ENCODE results near the gene PTPRN2. TPM values are rescaled to one million over a fixed set of nuclear protein-coding genes. Genes with fewer than 3 reads are reported as not detected.

PTPRN2 gene
- total and polyA plus RNA-seq, 7 donors = 3.2 to 7.1 (median 5.5) TPM

DNA sequence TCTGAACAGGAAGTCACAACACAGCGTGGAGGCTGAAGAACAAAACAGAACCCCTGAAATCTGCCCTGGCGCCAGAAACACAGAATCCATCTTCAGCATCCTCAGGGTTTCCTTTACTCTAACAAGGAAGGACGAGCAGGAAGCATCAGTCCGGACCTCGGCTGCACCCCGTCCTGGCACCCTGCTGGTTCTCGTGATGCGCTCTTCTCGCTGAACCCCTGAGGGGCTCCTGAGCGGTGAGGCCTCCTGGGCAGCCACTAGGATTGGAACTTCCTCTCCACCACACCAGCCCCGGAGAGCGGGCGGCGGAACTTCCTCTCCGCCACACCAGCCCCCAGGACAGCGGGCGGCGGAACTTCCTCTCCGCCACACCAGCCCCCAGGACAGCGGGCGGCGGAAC, 461.9 kb downstream of the PTPRN2 start:
- DNase-seq = peak; percentile 44
- TF ChIP-seq EP300 (IDR thresholded peaks at IDR 0.05) = no peak
- no peak for TF ChIP-seq POLR2AphosphoS5 (IDR thresholded peaks at IDR 0.05)
- TF ChIP-seq POLR2A (IDR thresholded peaks at IDR 0.05) = no peak
- TF ChIP-seq, protein P1, sequence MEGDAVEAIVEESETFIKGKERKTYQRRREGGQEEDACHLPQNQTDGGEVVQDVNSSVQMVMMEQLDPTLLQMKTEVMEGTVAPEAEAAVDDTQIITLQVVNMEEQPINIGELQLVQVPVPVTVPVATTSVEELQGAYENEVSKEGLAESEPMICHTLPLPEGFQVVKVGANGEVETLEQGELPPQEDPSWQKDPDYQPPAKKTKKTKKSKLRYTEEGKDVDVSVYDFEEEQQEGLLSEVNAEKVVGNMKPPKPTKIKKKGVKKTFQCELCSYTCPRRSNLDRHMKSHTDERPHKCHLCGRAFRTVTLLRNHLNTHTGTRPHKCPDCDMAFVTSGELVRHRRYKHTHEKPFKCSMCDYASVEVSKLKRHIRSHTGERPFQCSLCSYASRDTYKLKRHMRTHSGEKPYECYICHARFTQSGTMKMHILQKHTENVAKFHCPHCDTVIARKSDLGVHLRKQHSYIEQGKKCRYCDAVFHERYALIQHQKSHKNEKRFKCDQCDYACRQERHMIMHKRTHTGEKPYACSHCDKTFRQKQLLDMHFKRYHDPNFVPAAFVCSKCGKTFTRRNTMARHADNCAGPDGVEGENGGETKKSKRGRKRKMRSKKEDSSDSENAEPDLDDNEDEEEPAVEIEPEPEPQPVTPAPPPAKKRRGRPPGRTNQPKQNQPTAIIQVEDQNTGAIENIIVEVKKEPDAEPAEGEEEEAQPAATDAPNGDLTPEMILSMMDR (IDR thresholded peaks at IDR 0.05) = no peak
- Histone ChIP-seq H3K27ac (no peak overlapping the region), H3K27me3 (no peaks in the 10 kb centered on the region), H3K4me1 (no peaks in the 10 kb centered on the region), H3K36me3 (no peaks in the 10 kb centered on the region), H3K9me3 (peaks cover 0 to 3% (median 0%) of the 10 kb centered on the region in 4 donors), H3K4me3 (no peak overlapping the region)
- WGBS, 2 donors = 93 to 94% methylated on average over 19 to 20 of the region's 22 CpGs
- intact Hi-C loops (cut with DNase I) = no loop called here

DNA sequence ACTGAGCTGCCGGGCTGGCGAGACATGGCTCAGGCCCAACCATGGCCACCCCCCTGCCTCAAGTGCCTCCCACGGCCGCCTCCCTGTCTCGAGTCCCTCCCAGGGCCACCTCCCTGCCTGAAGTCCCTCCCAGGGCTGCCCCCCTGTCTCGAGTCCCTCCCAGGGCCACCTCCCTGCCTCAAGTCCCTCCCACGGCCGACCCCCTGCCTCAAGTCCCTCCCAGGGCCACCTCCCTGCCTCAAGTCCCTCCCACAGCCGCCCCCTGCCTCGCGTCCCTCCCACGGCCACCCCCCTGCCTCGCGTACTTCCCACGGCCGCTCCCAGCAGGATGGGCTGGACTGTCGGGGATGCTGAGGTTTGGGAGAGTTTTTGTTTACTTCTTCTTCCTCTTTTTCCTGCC, 462.5 kb downstream of the PTPRN2 start:
- no peaks in the 10 kb centered on the region for H3K4me1 ChIP-seq
- H3K9me3 ChIP-seq = peaks cover 0 to 3% (median 0%) of the 10 kb centered on the region in 4 donors
- H3K27ac ChIP-seq = no peak overlapping the region
- WGBS, 2 donors = 88 to 91% methylated on average over 17 of the region's 17 CpGs
- H3K4me3 ChIP-seq = no peak overlapping the region
- H3K27me3 ChIP-seq = no peaks in the 10 kb centered on the region
- intact Hi-C loops (cut with DNase I) = no loop called here
- DNase-seq = peak; percentile 57
- TF ChIP-seq, protein P1 (IDR thresholded peaks at IDR 0.05) = no peak
- TF ChIP-seq POLR2AphosphoS5 (IDR thresholded peaks at IDR 0.05) = no peak
- H3K36me3 ChIP-seq = no peaks in the 10 kb centered on the region

DNA sequence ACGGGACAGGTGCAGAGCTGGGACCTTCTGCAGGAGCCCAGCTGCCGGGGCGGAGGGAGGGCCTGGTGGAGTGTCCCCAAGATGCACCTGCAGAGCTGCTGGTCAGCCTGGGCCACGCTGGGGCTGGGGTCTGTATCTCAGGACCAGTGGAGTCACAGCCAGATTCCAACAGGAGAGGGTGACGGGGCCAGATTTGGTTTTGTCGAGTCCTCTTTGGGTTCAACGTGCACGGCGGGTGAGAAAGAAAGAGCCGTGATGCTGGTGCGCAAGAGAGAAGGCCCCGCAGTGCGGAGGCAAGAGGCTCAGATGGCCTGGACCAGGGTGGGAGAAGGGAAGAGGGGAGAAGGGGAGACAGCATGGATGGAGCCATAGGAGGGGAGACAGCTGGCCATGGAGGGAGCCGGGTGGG, 462.9 kb downstream of the PTPRN2 start:
- Histone ChIP-seq H3K4me1 (no peaks in the 10 kb centered on the region), H3K4me3 (no peak overlapping the region), H3K36me3 (no peaks in the 10 kb centered on the region), H3K27ac (no peak overlapping the region), H3K27me3 (no peaks in the 10 kb centered on the region), H3K9me3 (peaks cover 0 to 6% (median 0%) of the 10 kb centered on the region in 4 donors)
- TF ChIP-seq, protein P1 (IDR thresholded peaks at IDR 0.05) = no peak
- TF ChIP-seq EP300 (IDR thresholded peaks at IDR 0.05) = no peak
- TF ChIP-seq POLR2A (IDR thresholded peaks at IDR 0.05) = no peak
- no peak for TF ChIP-seq POLR2AphosphoS5 (IDR thresholded peaks at IDR 0.05)
- DNase-seq = peak; percentile 50
- intact Hi-C loops (cut with DNase I) = no loop called here
- WGBS, 2 donors = 89 to 92% methylated on average over 14 of the region's 14 CpGs

DNA sequence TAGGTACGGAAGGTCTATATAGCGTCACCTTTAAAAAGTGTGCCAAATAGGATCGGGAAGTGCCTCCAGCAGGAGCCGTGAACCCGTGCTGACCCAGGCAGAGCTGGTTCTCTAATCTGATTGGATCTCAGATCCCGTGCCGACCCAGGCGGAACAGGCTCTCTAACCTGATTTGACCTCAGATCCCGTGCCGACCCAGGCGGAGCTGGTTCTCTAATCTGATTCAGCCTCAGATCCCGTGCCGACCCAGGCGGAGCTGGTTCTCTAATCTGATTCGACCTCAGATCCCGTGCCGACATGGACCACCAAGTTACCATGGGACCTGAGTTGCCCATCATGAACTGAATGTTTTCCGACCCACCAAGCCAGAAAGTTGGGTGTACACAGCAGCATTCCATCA, 463.9 kb downstream of the PTPRN2 start:
- Histone ChIP-seq H3K36me3 (no peaks in the 10 kb centered on the region), H3K27ac (no peak overlapping the region), H3K9me3 (peaks cover 0 to 6% (median 0%) of the 10 kb centered on the region in 4 donors), H3K4me3 (no peak overlapping the region), H3K4me1 (no peaks in the 10 kb centered on the region), H3K27me3 (no peaks in the 10 kb centered on the region)
- TF ChIP-seq POLR2AphosphoS5 (IDR thresholded peaks at IDR 0.05) (no peak), EP300 (IDR thresholded peaks at IDR 0.05) (no peak), POLR2A (IDR thresholded peaks at IDR 0.05) (no peak)
- TF ChIP-seq, protein P1 (IDR thresholded peaks at IDR 0.05) = no peak
- intact Hi-C loops (cut with DNase I) = no loop called here
- peak; percentile 55 for DNase-seq
- WGBS, 2 donors = 95 to 96% methylated on average over 18 of the region's 18 CpGs

DNA sequence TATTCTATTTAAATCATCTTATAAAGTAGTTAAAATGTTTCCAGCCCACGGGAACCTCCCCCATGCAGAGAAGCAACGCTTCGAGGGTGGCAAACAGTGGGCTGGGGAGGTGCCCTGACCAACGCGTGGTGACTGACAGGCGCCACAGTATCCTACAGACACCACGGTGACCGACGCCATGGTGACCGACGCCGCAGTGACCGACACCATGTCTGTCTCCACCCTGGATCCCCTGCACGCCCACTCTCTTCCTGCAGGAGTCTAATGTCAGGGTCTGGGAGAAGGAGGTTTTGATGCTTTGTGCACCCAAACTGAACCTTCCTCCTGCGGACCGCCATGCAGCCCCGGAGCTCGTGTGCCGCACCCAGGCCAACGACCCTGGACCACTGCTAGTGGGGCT, 464.4 kb downstream of the PTPRN2 start:
- no peaks in the 10 kb centered on the region for H3K4me1 ChIP-seq
- no peak for TF ChIP-seq POLR2A (IDR thresholded peaks at IDR 0.05)
- TF ChIP-seq, protein P1 (IDR thresholded peaks at IDR 0.05) = no peak
- no peak for TF ChIP-seq POLR2AphosphoS5 (IDR thresholded peaks at IDR 0.05)
- no peak for TF ChIP-seq EP300 (IDR thresholded peaks at IDR 0.05)
- no peak overlapping the region for H3K4me3 ChIP-seq
- no peaks in the 10 kb centered on the region for H3K27me3 ChIP-seq
- DNase-seq = peak; percentile 15
- no peaks in the 10 kb centered on the region for H3K36me3 ChIP-seq
- 89 to 95% methylated on average over 20 of the region's 20 CpGs for WGBS, 2 donors
- H3K9me3 ChIP-seq = peaks cover 0 to 6% (median 2%) of the 10 kb centered on the region in 4 donors
- intact Hi-C loops (cut with DNase I) = no loop called here
- H3K27ac ChIP-seq = no peak overlapping the region

Measured in sigmoid colon (tissue), 7 donors.